Endothelial cell of umbilical vein (primary cell): ENCODE results near the gene TMBIM6.

ENCODE experiments used
- CTCF ChIP-seq, 2 donors: IDR thresholded peaks; 1 replicate in 1 of 2; 2 replicates in 1 of 2; pipeline ENCODE4 v1.5.1; 2011; ENCODE audit warnings: low read length in 2 of 2, mild to moderate bottlenecking in 2 of 2, moderate library complexity in 2 of 2, control low read depth in 1 of 2, inconsistent platforms in 1 of 2, low read depth in 1 of 2; ENCODE audit not compliant: insufficient read depth in 1 of 2; ENCODE audit errors: extremely low read depth in 1 of 2
- FOS ChIP-seq: IDR thresholded peaks from 2 replicates; pipeline ENCODE4 v1.6.1; 2011; ENCODE audit warnings: mild to moderate bottlenecking, low read length, moderate library complexity, borderline replicate concordance; ENCODE audit not compliant: insufficient read depth

GRCh38 chr12:49792181-49792970, 51.0 kb downstream of the TMBIM6 start:
- no peak for TF ChIP-seq CTCF (IDR thresholded peaks at IDR 0.05; ENCODE audit: extremely low read depth in 1 of 2, insufficient read depth in 1 of 2, low read depth in 1 of 2, low read length in 2 of 2)
- no peak for TF ChIP-seq FOS
